ENCODE results near the gene PLBD1.
A peak's percentile ranks its signal among the peaks of the same experiment; 100 is the strongest.

Gene PLBD1

GRCh38 chr12:14612898-14613445, 45.3 kb upstream of the PLBD1 start:
- Histone ChIP-seq H3K9me2 (ENCODE audit: low read depth, low read length) (no peaks in the 10 kb centered on the region), H3K9me3 (ENCODE audit: low read length) (0 out of 2 replicates have a peak, but pooled peaks cover 3% of the 10 kb centered on the region), H3F3A (ENCODE audit: insufficient read depth, low read length) (peaks cover 7% of the 10 kb centered on the region), H3K27me3 (ENCODE audit: insufficient read depth, low read length) (no peaks in the 10 kb centered on the region), H3K4me3 (ENCODE audit: low read depth, low read length, poor library complexity, severe bottlenecking) (peak overlapping the region; percentile 4), H3K27ac (ENCODE audit: low read depth, low read length, poor library complexity, severe bottlenecking) (peak overlapping the region; percentile 98), H4K20me1 (ENCODE audit: insufficient read depth, low read length) (no peaks in the 10 kb centered on the region), H3K79me2 (ENCODE audit: insufficient read depth, low read length) (no peaks in the 10 kb centered on the region), H3K36me3 (ENCODE audit: insufficient read depth, low read length) (no peaks in the 10 kb centered on the region), H3K9ac (ENCODE audit: low read length) (peak overlapping the region; percentile 60), H3K4me1 (ENCODE audit: insufficient read depth, low read length, severe bottlenecking) (peaks cover 40% of the 10 kb centered on the region), H2AFZ (ENCODE audit: low read length) (no peak overlapping the region), H3K4me2 (ENCODE audit: low read length) (peak overlapping the region; percentile 86)
- TF ChIP-seq CTCF (IDR thresholded peaks at IDR 0.05; ENCODE audit: low read length) = no peak; the same call in 1 of the 2 replicates
- TF ChIP-seq EZH2 (IDR thresholded peaks at IDR 0.05; ENCODE audit: borderline replicate concordance, low read length) = no peak

GRCh38 chr12:14612250-14612649, 44.6 kb upstream of the PLBD1 start:
- H3K36me3 ChIP-seq (ENCODE audit: insufficient read depth, low read length) = no peaks in the 10 kb centered on the region
- TF ChIP-seq CTCF (IDR thresholded peaks at IDR 0.05; ENCODE audit: low read length) (no peak), EZH2 (IDR thresholded peaks at IDR 0.05; ENCODE audit: borderline replicate concordance, low read length) (no peak)
- no peaks in the 10 kb centered on the region for H3K79me2 ChIP-seq (ENCODE audit: insufficient read depth, low read length)
- H3K4me2 ChIP-seq (ENCODE audit: low read length) = peak overlapping the region; percentile 18; the same call in 1 of the 2 replicates
- no peak overlapping the region for H2AFZ ChIP-seq (ENCODE audit: low read length)
- peak overlapping the region; percentile 42 for H3K9ac ChIP-seq (ENCODE audit: low read length)
- peaks cover 40% of the 10 kb centered on the region for H3K4me1 ChIP-seq (ENCODE audit: insufficient read depth, low read length, severe bottlenecking)
- H3K27me3 ChIP-seq (ENCODE audit: insufficient read depth, low read length) = no peaks in the 10 kb centered on the region
- H3K9me2 ChIP-seq (ENCODE audit: low read depth, low read length) = no peaks in the 10 kb centered on the region
- peaks cover 3% of the 10 kb centered on the region; the same call in 1 of the 2 replicates for H3K9me3 ChIP-seq (ENCODE audit: low read length)
- peaks cover 7% of the 10 kb centered on the region for H3F3A ChIP-seq (ENCODE audit: insufficient read depth, low read length)
- H3K4me3 ChIP-seq (ENCODE audit: low read depth, low read length, poor library complexity, severe bottlenecking) = no peak overlapping the region
- no peaks in the 10 kb centered on the region for H4K20me1 ChIP-seq (ENCODE audit: insufficient read depth, low read length)
- H3K27ac ChIP-seq (ENCODE audit: low read depth, low read length, poor library complexity, severe bottlenecking) = peak overlapping the region; percentile 98

- TF ChIP-seq CTCF (IDR thresholded peaks at IDR 0.05; ENCODE audit: low read length) (no peak), EZH2 (IDR thresholded peaks at IDR 0.05; ENCODE audit: borderline replicate concordance, low read length) (no peak)
- peaks cover 7% of the 10 kb centered on the region for H3F3A ChIP-seq (ENCODE audit: insufficient read depth, low read length)
- no peak overlapping the region for H2AFZ ChIP-seq (ENCODE audit: low read length)
- H3K9ac ChIP-seq (ENCODE audit: low read length) = peak overlapping the region; percentile 42
- no peak overlapping the region for H3K4me3 ChIP-seq (ENCODE audit: low read depth, low read length, poor library complexity, severe bottlenecking)
- H3K9me3 ChIP-seq (ENCODE audit: low read length) = peaks cover 4% of the 10 kb centered on the region; the same call in 1 of the 2 replicates
- H3K4me2 ChIP-seq (ENCODE audit: low read length) = 0 out of 2 replicates have a peak overlapping the region, but pooled peaks have one; percentile 18
- peak overlapping the region; percentile 98 for H3K27ac ChIP-seq (ENCODE audit: low read depth, low read length, poor library complexity, severe bottlenecking)
- H3K9me2 ChIP-seq (ENCODE audit: low read depth, low read length) = no peaks in the 10 kb centered on the region
- no peaks in the 10 kb centered on the region for H3K27me3 ChIP-seq (ENCODE audit: insufficient read depth, low read length)
- H3K79me2 ChIP-seq (ENCODE audit: insufficient read depth, low read length) = no peaks in the 10 kb centered on the region
- H3K4me1 ChIP-seq (ENCODE audit: insufficient read depth, low read length, severe bottlenecking) = peaks cover 40% of the 10 kb centered on the region
- H4K20me1 ChIP-seq (ENCODE audit: insufficient read depth, low read length) = no peaks in the 10 kb centered on the region
- no peaks in the 10 kb centered on the region for H3K36me3 ChIP-seq (ENCODE audit: insufficient read depth, low read length)
Observed at GRCh38 chr12:14611640-14612203, 44.0 kb upstream of the PLBD1 start.

Data from OCI-LY1 (cell line).